GM23338 (cell line): Measurements from ENCODE around the gene MACF1. TPM values are rescaled to one million over a fixed set of nuclear protein-coding genes. Genes with fewer than 3 reads are reported as not detected.

ENCODE experiments used
- ATAC-seq: fragments of 200-7000 bp; cut with Tn5 transposase; 3 replicates; pipeline ENCODE4 v1.9.1; 2020
- DNase-seq: peaks from one replicate; pipeline ENCODE4 v3.0.0-alpha.2; 2015; ENCODE audit warnings: low spot score
- H2AFZ ChIP-seq: fragments of 200-600 bp; sonication (generic); 2 replicates; pipeline ENCODE4 v1.8.0; 2016; ENCODE audit warnings: antibody characterized with exemption, mild to moderate bottlenecking, moderate library complexity
- H3F3A ChIP-seq: fragments of 200-600 bp; sonication (generic); replicated peaks from 2 replicates; pipeline ENCODE4 v1.8.0; 2017; ENCODE audit warnings: antibody characterized with exemption, mixed run types, low read depth
- H3K27ac ChIP-seq: fragments of 200-600 bp; sonication (generic); 2 replicates; pipeline ENCODE4 v1.6.1; 2016; ENCODE audit warnings: low read depth
- H3K27me3 ChIP-seq: fragments of 200-600 bp; sonication (generic); 2 replicates; pipeline ENCODE4 v1.8.0; 2016; ENCODE audit warnings: mild to moderate bottlenecking, mixed run types, moderate library complexity; ENCODE audit not compliant: insufficient read depth
- H3K36me3 ChIP-seq: fragments of 200-600 bp; sonication (generic); 2 replicates; pipeline ENCODE4 v1.8.0; 2016; ENCODE audit warnings: mild to moderate bottlenecking; ENCODE audit not compliant: insufficient read depth
- H3K4me1 ChIP-seq: fragments of 200-600 bp; sonication (generic); 2 replicates; pipeline ENCODE4 v1.8.0; 2016; ENCODE audit warnings: mild to moderate bottlenecking, moderate library complexity; ENCODE audit not compliant: insufficient read depth
- H3K4me2 ChIP-seq: fragments of 200-600 bp; sonication (generic); 2 replicates; pipeline ENCODE4 v1.7.1; 2017; ENCODE audit warnings: mixed run types
- H3K4me3 ChIP-seq: fragments of 200-600 bp; sonication (generic); 2 replicates; pipeline ENCODE4 v1.6.1; 2016; ENCODE audit warnings: mixed run types
- H3K79me2 ChIP-seq: fragments of 200-600 bp; sonication (generic); replicated peaks from 2 replicates; pipeline ENCODE4 v1.8.0; 2017; ENCODE audit warnings: mild to moderate bottlenecking; ENCODE audit not compliant: insufficient read depth
- H3K9me2 ChIP-seq: fragments of 200-600 bp; sonication (generic); 2 replicates; pipeline ENCODE4 v1.8.0; 2017; ENCODE audit not compliant: insufficient read depth
- H4K20me1 ChIP-seq: fragments of 200-600 bp; sonication (generic); replicated peaks from 2 replicates; pipeline ENCODE4 v1.8.0; 2017; ENCODE audit warnings: mild to moderate bottlenecking; ENCODE audit not compliant: insufficient read depth
- H3K27ac Mint-ChIP-seq: 2 replicates; pipeline ENCODE4 v1.8.0; 2020; ENCODE audit warnings: inconsistent platforms, mild to moderate bottlenecking, moderate library complexity, mixed read lengths
- H3K27me3 Mint-ChIP-seq: 3 replicates; pipeline ENCODE4 v1.8.0; 2022; ENCODE audit warnings: low read depth, mild to moderate bottlenecking, moderate library complexity, mixed read lengths, inconsistent platforms; ENCODE audit not compliant: insufficient read depth, poor library complexity
- H3K36me3 Mint-ChIP-seq: 3 replicates; pipeline ENCODE4 v1.8.0; 2021; ENCODE audit warnings: low read depth, mild to moderate bottlenecking, inconsistent platforms, moderate library complexity, mixed read lengths
- H3K4me1 Mint-ChIP-seq: 3 replicates; pipeline ENCODE4 v1.8.0; 2020; ENCODE audit warnings: mild to moderate bottlenecking, inconsistent platforms, mixed read lengths
- H3K4me3 Mint-ChIP-seq: 3 replicates; pipeline ENCODE4 v1.8.0; 2021; ENCODE audit warnings: moderate library complexity, mild to moderate bottlenecking, inconsistent platforms, mixed read lengths
- H3K9me3 Mint-ChIP-seq: 3 replicates; pipeline ENCODE4 v1.8.0; 2020; ENCODE audit warnings: moderate library complexity, mild to moderate bottlenecking, inconsistent platforms, mixed read lengths
- CTCF ChIP-seq, 2 experiments: fragments of 200-600 bp in 1 of 2; sonication (generic) in 1 of 2; conservative IDR thresholded peaks; 2 replicates each; pipeline versions ENCODE4 v1.5.1 to v1.6.1; 2016 to 2017; ENCODE audit warnings: antibody characterized with exemption in 2 of 2, low read depth in 2 of 2, mild to moderate bottlenecking in 2 of 2, moderate library complexity in 1 of 2
- ETS1 ChIP-seq: IDR thresholded peaks from 2 replicates; pipeline ENCODE4 v1.6.1; 2016; ENCODE audit warnings: antibody characterized with exemption
- EZH2 ChIP-seq: fragments of 200-600 bp; sonication (generic); IDR thresholded peaks from one replicate; pipeline ENCODE4 v1.8.0; 2017; ENCODE audit warnings: antibody characterized with exemption, mild to moderate bottlenecking, low read depth; ENCODE audit not compliant: unreplicated experiment
- EZH2phosphoT487 ChIP-seq: fragments of 200-600 bp; sonication (generic); IDR thresholded peaks from one replicate; pipeline ENCODE4 v1.8.1; 2018; ENCODE audit warnings: antibody characterized with exemption; ENCODE audit not compliant: unreplicated experiment
- JUNB ChIP-seq: IDR thresholded peaks from one replicate; pipeline ENCODE4 v1.6.1; 2016; ENCODE audit warnings: antibody characterized with exemption; ENCODE audit not compliant: unreplicated experiment
- NANOG ChIP-seq: IDR thresholded peaks from 2 replicates; pipeline ENCODE4 v1.6.1; 2016; ENCODE audit warnings: antibody characterized with exemption, borderline replicate concordance
- REST ChIP-seq: IDR thresholded peaks from one replicate; pipeline ENCODE4 v1.6.1; 2018; ENCODE audit warnings: antibody characterized with exemption; ENCODE audit not compliant: unreplicated experiment
- STAT1 ChIP-seq: IDR thresholded peaks from one replicate; pipeline ENCODE4 v1.6.1; 2016; ENCODE audit warnings: antibody characterized with exemption; ENCODE audit not compliant: unreplicated experiment
- ZNF331 ChIP-seq: fragments of 250-450 bp; sonication (Bioruptor Pico); IDR thresholded peaks from 2 replicates; pipeline ENCODE4 v1.5.0; 2020; ENCODE audit warnings: low read depth, mild to moderate bottlenecking, moderate library complexity
- ZNF462 ChIP-seq: fragments of 250-450 bp; sonication (Bioruptor Pico); IDR thresholded peaks from 2 replicates; pipeline ENCODE4 v1.5.0; 2020; ENCODE audit warnings: mild to moderate bottlenecking, moderate library complexity
- polyA plus RNA-seq: library from polyadenylated mRNA; unstranded; fragments of >200 nt; fragmentation: Nextera tagmentation; extraction: Ambion mirVana; gene quantifications from 2 replicates; pipeline ENCODE4 v1.2.1, GENCODE V29; 2016
- total RNA-seq: library from RNA; depleted of rRNA; stranded (reverse); fragments of >200 nt; shearing (Covaris generic); gene quantifications from 2 replicates; pipeline ENCODE4 v1.2.3, GENCODE V29; 2014

Gene MACF1
- total and polyA plus RNA-seq, 2 experiments from 2014 or later = 104 to 399 TPM

- H3K27me3 Mint-ChIP-seq = peaks cover 9% of the 10 kb centered on the region
- Histone ChIP-seq H3K27me3 (no peaks in the 10 kb centered on the region), H3K79me2 (peaks cover 95% of the 10 kb centered on the region), H3K27ac (no peak overlapping the region; the same call in 1 of the 2 replicates), H3K4me1 (peaks cover 70% of the 10 kb centered on the region), H4K20me1 (peaks cover 5% of the 10 kb centered on the region), H3F3A (0 out of 2 replicates have a peak, but pooled peaks cover 2% of the 10 kb centered on the region), H3K36me3 (no peaks in the 10 kb centered on the region), H2AFZ (no peak overlapping the region), H3K4me2 (peak overlapping the region; percentile 73), H3K4me3 (no peak overlapping the region), H3K9me2 (no peaks in the 10 kb centered on the region)
- ATAC-seq (no peak), DNase-seq (no peak)
- TF ChIP-seq ETS1 (no peak), JUNB (no peak), CTCF (conservative IDR thresholded peaks at IDR 0.05; ENCODE audit: low read depth in 2 of 2) (no peak), STAT1 (no peak), ZNF331 (CRISPR knock-in tag) (no peak), REST (no peak), EZH2phosphoT487 (no peak), NANOG (no peak), ZNF462 (no peak), EZH2 (no peak)
- peak overlapping the region; percentile 66 for H3K4me3 Mint-ChIP-seq
- no peaks in the 10 kb centered on the region; the same call in 2 of the 3 replicates for H3K9me3 Mint-ChIP-seq
- H3K27ac Mint-ChIP-seq = peak overlapping the region; percentile 95
- H3K36me3 Mint-ChIP-seq = no peaks in the 10 kb centered on the region
- H3K4me1 Mint-ChIP-seq = peaks cover 70% of the 10 kb centered on the region
These were observed 65.9 kb downstream of the MACF1 start for GRCh38 chr1:39270368-39270767.
